IMR-90 (cell line): ENCODE results near the gene CCL20. TPM values are rescaled to one million over a fixed set of nuclear protein-coding genes. Genes with fewer than 3 reads are reported as not detected.
A peak's percentile ranks its signal among the peaks of the same experiment; 100 is the strongest.

ENCODE experiments used
- ATAC-seq: fragments of 200-7000 bp; cut with Tn5 transposase; 2 replicates; pipeline ENCODE4 v1.9.1; 2020; ENCODE audit warnings: low read depth, mild to moderate bottlenecking, moderate library complexity
- BruUV-seq: library from RNA; stranded (reverse); fragments of 400-500 nt; replicated peaks from 2 replicates; lab custom pipeline; 2021; lab: Mats Ljungman, UMichigan
- CTCF ChIA-PET: fragments of 300-600 bp; formaldehyde crosslinking; extraction: SDS; loops from one replicate; lab custom pipeline; 2021; ENCODE audit warnings: antibody characterized with exemption; lab: Yijun Ruan, JAX
- POLR2A ChIA-PET: fragments of 300-600 bp; sonication (Branson Sonifier 250); formaldehyde crosslinking; loops from one replicate; lab custom pipeline; 2022; ENCODE audit warnings: antibody characterized with exemption; ENCODE audit not compliant: unreplicated experiment; lab: Charles Lee
- DNase-seq: peaks from one replicate; pipeline ENCODE4 v3.0.0; 2013
- H2AFZ ChIP-seq: replicated peaks from 2 replicates; pipeline ENCODE3; 2013; ENCODE audit warnings: low read length, mild to moderate bottlenecking; ENCODE audit not compliant: poor library complexity
- H2AK5ac ChIP-seq: 2 replicates; pipeline ENCODE4 v1.6.1; 2013; ENCODE audit warnings: low read depth, low read length, inconsistent platforms
- H2AK9ac ChIP-seq: replicated peaks from 2 replicates; pipeline ENCODE3; 2013; ENCODE audit warnings: mild to moderate bottlenecking, low read depth, low read length, moderate library complexity; ENCODE audit not compliant: poor library complexity
- H2BK120ac ChIP-seq: 2 replicates; pipeline ENCODE4 v1.6.1; 2013; ENCODE audit warnings: low read depth, low read length, inconsistent platforms
- H2BK15ac ChIP-seq: 3 replicates; pipeline ENCODE4 v1.6.1; 2013; ENCODE audit warnings: low read depth, low read length, inconsistent platforms
- H2BK20ac ChIP-seq: 2 replicates; pipeline ENCODE4 v1.6.1; 2013; ENCODE audit warnings: low read depth, mild to moderate bottlenecking, inconsistent platforms, low read length, moderate library complexity
- H2BK5ac ChIP-seq: 2 replicates; pipeline ENCODE4 v1.6.1; 2013; ENCODE audit warnings: mild to moderate bottlenecking, low read depth, low read length, inconsistent platforms; ENCODE audit not compliant: poor library complexity, severe bottlenecking
- H3K14ac ChIP-seq: replicated peaks from 2 replicates; pipeline ENCODE4 v1.6.1; 2013; ENCODE audit warnings: low read depth, low read length, inconsistent platforms
- H3K18ac ChIP-seq: 2 replicates; pipeline ENCODE4 v1.6.1; 2013; ENCODE audit warnings: low read depth, low read length, control low read depth
- H3K23ac ChIP-seq: 2 replicates; pipeline ENCODE4 v1.6.1; 2013; ENCODE audit warnings: low read depth, low read length, inconsistent platforms
- H3K27ac ChIP-seq: 2 replicates; pipeline ENCODE4 v1.5.1; 2013; ENCODE audit warnings: mild to moderate bottlenecking, control low read depth, low read length; ENCODE audit not compliant: insufficient read depth
- H3K27me3 ChIP-seq: 2 replicates; pipeline ENCODE4 v1.6.1; 2013; ENCODE audit warnings: low read length; ENCODE audit not compliant: control insufficient read depth, insufficient read depth
- H3K36me3 ChIP-seq: 2 replicates; pipeline ENCODE4 v1.6.1; 2013; ENCODE audit warnings: low read length, mixed read lengths; ENCODE audit not compliant: control insufficient read depth, insufficient read depth
- H3K4ac ChIP-seq: 2 replicates; pipeline ENCODE4 v1.6.1; 2013; ENCODE audit warnings: low read depth, low read length, inconsistent platforms
- H3K4me1 ChIP-seq: 2 replicates; pipeline ENCODE4 v1.6.1; 2013; ENCODE audit warnings: low read length, mixed read lengths; ENCODE audit not compliant: control insufficient read depth, insufficient read depth
- H3K4me2 ChIP-seq: 2 replicates; pipeline ENCODE4 v1.6.1; 2013; ENCODE audit warnings: low read depth, mild to moderate bottlenecking, control low read depth, low read length, moderate library complexity
- H3K4me3 ChIP-seq: 2 replicates; pipeline ENCODE4 v1.5.1; 2013; ENCODE audit warnings: low read depth, mild to moderate bottlenecking, control low read depth, low read length, moderate library complexity; ENCODE audit not compliant: insufficient read depth
- H3K56ac ChIP-seq: 2 replicates; pipeline ENCODE4 v1.6.1; 2013; ENCODE audit warnings: low read length, inconsistent platforms; ENCODE audit not compliant: insufficient read depth; ENCODE audit errors: extremely low read depth
- H3K79me1 ChIP-seq, 2 experiments: 2 replicates each; pipeline ENCODE4 v1.6.1; 2013; ENCODE audit warnings: low read length in 2 of 2, inconsistent platforms in 1 of 2, low read depth in 1 of 2
- H3K9ac ChIP-seq: 2 replicates; pipeline ENCODE4 v1.6.1; 2013; ENCODE audit warnings: low read depth, low read length, control low read depth
- H3K9me1 ChIP-seq: 2 replicates; pipeline ENCODE4 v1.6.1; 2013; ENCODE audit warnings: low read length, inconsistent platforms; ENCODE audit not compliant: insufficient read depth
- H3K9me3 ChIP-seq: 2 replicates; pipeline ENCODE4 v1.6.1; 2013; ENCODE audit warnings: low read length; ENCODE audit not compliant: control insufficient read depth, insufficient read depth
- H4K20me1 ChIP-seq: 2 replicates; pipeline ENCODE4 v1.6.1; 2013; ENCODE audit warnings: low read length, inconsistent platforms; ENCODE audit not compliant: insufficient read depth
- H4K5ac ChIP-seq: 2 replicates; pipeline ENCODE4 v1.6.1; 2013; ENCODE audit warnings: mild to moderate bottlenecking, low read depth, low read length, control low read depth
- H4K8ac ChIP-seq, 2 experiments: 2 replicates each; pipeline ENCODE4 v1.6.1; 2013; ENCODE audit warnings: low read depth in 2 of 2, low read length in 2 of 2, control low read depth in 1 of 2, inconsistent platforms in 1 of 2
- H4K91ac ChIP-seq: 2 replicates; pipeline ENCODE4 v1.6.1; 2013; ENCODE audit warnings: low read depth, low read length, inconsistent platforms; ENCODE audit not compliant: insufficient read depth
- BHLHE40 ChIP-seq: fragments of 150-350 bp; IDR thresholded peaks from 2 replicates; pipeline ENCODE4 v1.6.1; 2016; ENCODE audit warnings: mild to moderate bottlenecking, low read depth, low read length
- CEBPB ChIP-seq: IDR thresholded peaks from 2 replicates; pipeline ENCODE4 v1.6.1; 2012; ENCODE audit warnings: low read depth, low read length, improper control_type of control experiment
- FOS ChIP-seq: fragments of 150-350 bp; IDR thresholded peaks from 2 replicates; pipeline ENCODE4 v1.6.1; 2016; ENCODE audit warnings: low read depth, low read length
- MAFK ChIP-seq: IDR thresholded peaks from 2 replicates; pipeline ENCODE4 v1.6.1; 2012; ENCODE audit warnings: low read depth, low read length, improper control_type of control experiment
- MAZ ChIP-seq: IDR thresholded peaks from 2 replicates; pipeline ENCODE4 v1.6.1; 2012; ENCODE audit warnings: low read depth, mild to moderate bottlenecking, low read length, improper control_type of control experiment, moderate library complexity, borderline replicate concordance
- MXI1 ChIP-seq: IDR thresholded peaks from 2 replicates; pipeline ENCODE4 v1.6.1; 2012; ENCODE audit warnings: low read depth, mild to moderate bottlenecking, low read length, moderate library complexity, borderline replicate concordance
- NFE2L2 ChIP-seq: fragments of 150-350 bp; IDR thresholded peaks from 2 replicates; pipeline ENCODE4 v1.6.1; 2016; ENCODE audit warnings: low read depth, mild to moderate bottlenecking, low read length
- POLR2A ChIP-seq: IDR thresholded peaks from 2 replicates; pipeline ENCODE4 v1.6.1; 2012; ENCODE audit warnings: mild to moderate bottlenecking, low read depth, low read length
- RAD21 ChIP-seq: IDR thresholded peaks from 2 replicates; pipeline ENCODE4 v1.6.1; 2012; ENCODE audit warnings: low read length, improper control_type of control experiment
- RCOR1 ChIP-seq: IDR thresholded peaks from 2 replicates; pipeline ENCODE4 v1.6.1; 2012; ENCODE audit warnings: mild to moderate bottlenecking, low read length, improper control_type of control experiment; ENCODE audit not compliant: insufficient replicate concordance
- RFX5 ChIP-seq: IDR thresholded peaks from 2 replicates; pipeline ENCODE4 v1.8.0; 2012; ENCODE audit warnings: low read depth, mild to moderate bottlenecking, low read length, moderate library complexity
- SMC3 ChIP-seq: fragments of 150-350 bp; IDR thresholded peaks from 2 replicates; pipeline ENCODE4 v1.6.1; 2016; ENCODE audit warnings: low read depth, mild to moderate bottlenecking, antibody characterized with exemption, low read length, moderate library complexity
- WGBS, 2 experiments: methylation state at CpG; one replicate each; pipeline versions ENCODE4 v1.1.5 to v1.1.7; 2013; ENCODE audit warnings: missing lambda C conversion rate in 2 of 2; ENCODE audit not compliant: insufficient read length in 1 of 2; ENCODE audit errors: extremely low coverage in 2 of 2; 5-methylcytosine and 5-hydroxymethylcytosine counted together
- dilution Hi-C: fragments of 300-500 bp; cut with HindIII; formaldehyde crosslinking; loops from one replicate; pipeline ENCODE4 v1.14.3; 2018; ENCODE audit warnings: low sequenced_read_pairs; ENCODE audit not compliant: unreplicated experiment
- in situ Hi-C: fragments of 300-500 bp; cut with MboI; formaldehyde crosslinking; loops from 3 replicates; pipeline ENCODE4 v1.14.3; 2019; ENCODE audit warnings: low sequenced_read_pairs, inconsistent platforms, mixed read lengths
- intact Hi-C: fragments of 100-400 bp; cut with micrococcal nuclease; formaldehyde crosslinking; loops from 2 replicates; pipeline ENCODE4 v1.10.0; 2022
- polyA plus RNA-seq, 3 experiments: library from polyadenylated mRNA; depleted of rRNA; stranded (reverse); fragments of >200 nt; gene quantifications; 2 replicates each; pipeline ENCODE4 v1.2.3, GENCODE V29; 2012; ENCODE audit warnings: low replicate concordance in 1 of 3
- total RNA-seq: library from RNA; depleted of rRNA; stranded (reverse); fragments of >200 nt; gene quantifications from 2 replicates; pipeline ENCODE4 v1.2.3, GENCODE V29; 2012
- TF ChIP-seq, protein P1 (sequence below): fragments of 150-350 bp; IDR thresholded peaks from 2 replicates; pipeline ENCODE4 v1.6.1; 2017; ENCODE audit warnings: mild to moderate bottlenecking, antibody characterized with exemption, low read length, low read depth
- TF ChIP-seq, protein P2 (sequence below): fragments of 150-350 bp; IDR thresholded peaks from 2 replicates; pipeline ENCODE4 v1.6.1; 2016; ENCODE audit warnings: low read depth, mild to moderate bottlenecking, low read length, moderate library complexity, borderline replicate concordance
- TF ChIP-seq, protein P3 (sequence below): conservative IDR thresholded peaks from 2 replicates; pipeline ENCODE4 v1.5.1; 2012; ENCODE audit warnings: mild to moderate bottlenecking, low read depth, low read length, improper control_type of control experiment

CCL20 gene
- total and polyA plus RNA-seq, 2 of the 4 experiments (the other 2 are of a cell fraction), result not detected

DNA sequence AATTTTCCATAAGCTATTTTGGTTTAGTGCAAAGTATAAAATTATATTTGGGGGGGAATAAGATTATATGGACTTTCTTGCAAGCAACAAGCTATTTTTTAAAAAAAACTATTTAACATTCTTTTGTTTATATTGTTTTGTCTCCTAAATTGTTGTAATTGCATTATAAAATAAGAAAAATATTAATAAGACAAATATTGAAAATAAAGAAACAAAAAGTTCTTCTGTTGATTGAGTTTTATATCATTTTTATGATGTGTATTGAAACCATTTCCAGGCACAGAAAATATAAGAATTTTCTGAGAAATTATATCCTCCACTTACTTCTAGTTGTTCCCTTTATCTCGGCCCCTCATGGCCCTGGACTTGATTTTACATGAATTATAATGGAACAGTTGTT is 3.7 kb downstream of the CCL20 start:
- POLR2A ChIA-PET, result interaction anchor here (0.6 kb wide), 1 partner anchor 45 kb away, joined by 4 read pairs; no protein-coding TSS in a partner anchor
- WGBS, 2 experiments, result no CpG with 5 or more reads among the region's 1 CpG

More for the DNA sequence above, 3.7 kb downstream of the CCL20 start:
- H2BK15ac ChIP-seq, result no peak overlapping the region
- no peak overlapping the region for H3K56ac ChIP-seq
- no peaks in the 10 kb centered on the region for H3K79me1 ChIP-seq
- 0 out of 2 replicates have a peak, but pooled peaks cover 4% of the 10 kb centered on the region for H4K20me1 ChIP-seq
- no peak overlapping the region for H4K91ac ChIP-seq
- H3K36me3 ChIP-seq, result no peaks in the 10 kb centered on the region
- in situ Hi-C loops (no loop called here), intact Hi-C loops (loop anchor here (5.0 kb wide), 1 partner anchor 45 kb away; no protein-coding TSS in a partner anchor), dilution Hi-C loops (no loop called here)
- H2BK20ac ChIP-seq, result no peak overlapping the region
- CTCF ChIA-PET, result no interaction called here
- H3K4me2 ChIP-seq, result no peak overlapping the region; the same call in 1 of the 2 replicates
- no peak overlapping the region for H3K9ac ChIP-seq
- peaks cover 3% of the 10 kb centered on the region; the same call in 1 of the 2 replicates for H3K4me1 ChIP-seq
- no peak overlapping the region for H3K27ac ChIP-seq
- no peaks in the 10 kb centered on the region for H3K27me3 ChIP-seq
- H3K9me1 ChIP-seq, result peaks cover 14% of the 10 kb centered on the region
- no peak overlapping the region for H2AFZ ChIP-seq
- H3K9me3 ChIP-seq, result no peaks in the 10 kb centered on the region
- H2AK5ac ChIP-seq, result no peak overlapping the region
- no peak overlapping the region for H4K5ac ChIP-seq
- no peak overlapping the region for H3K4me3 ChIP-seq
- H3K18ac ChIP-seq, result no peak overlapping the region
- ATAC-seq (no peak), DNase-seq (no peak)
- BruUV-seq, result no TSS peak
- no peak overlapping the region for H3K23ac ChIP-seq
- H2BK5ac ChIP-seq, result peak overlapping the region; percentile 90
- no peak overlapping the region for H3K4ac ChIP-seq
- H2AK9ac ChIP-seq, result no peak overlapping the region
- H4K8ac ChIP-seq, result no peak overlapping the region
- H3K14ac ChIP-seq, result no peak overlapping the region
- no peak for TF ChIP-seq MAFK
- no peak for TF ChIP-seq SMC3
- no peak for TF ChIP-seq MXI1
- TF ChIP-seq MAZ, result no peak
- TF ChIP-seq RCOR1, result no peak
- no peak for TF ChIP-seq FOS
- TF ChIP-seq, protein P1, sequence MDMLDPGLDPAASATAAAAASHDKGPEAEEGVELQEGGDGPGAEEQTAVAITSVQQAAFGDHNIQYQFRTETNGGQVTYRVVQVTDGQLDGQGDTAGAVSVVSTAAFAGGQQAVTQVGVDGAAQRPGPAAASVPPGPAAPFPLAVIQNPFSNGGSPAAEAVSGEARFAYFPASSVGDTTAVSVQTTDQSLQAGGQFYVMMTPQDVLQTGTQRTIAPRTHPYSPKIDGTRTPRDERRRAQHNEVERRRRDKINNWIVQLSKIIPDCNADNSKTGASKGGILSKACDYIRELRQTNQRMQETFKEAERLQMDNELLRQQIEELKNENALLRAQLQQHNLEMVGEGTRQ, result no peak
- no peak for TF ChIP-seq BHLHE40
- no peak for TF ChIP-seq RAD21
- TF ChIP-seq, protein P2, sequence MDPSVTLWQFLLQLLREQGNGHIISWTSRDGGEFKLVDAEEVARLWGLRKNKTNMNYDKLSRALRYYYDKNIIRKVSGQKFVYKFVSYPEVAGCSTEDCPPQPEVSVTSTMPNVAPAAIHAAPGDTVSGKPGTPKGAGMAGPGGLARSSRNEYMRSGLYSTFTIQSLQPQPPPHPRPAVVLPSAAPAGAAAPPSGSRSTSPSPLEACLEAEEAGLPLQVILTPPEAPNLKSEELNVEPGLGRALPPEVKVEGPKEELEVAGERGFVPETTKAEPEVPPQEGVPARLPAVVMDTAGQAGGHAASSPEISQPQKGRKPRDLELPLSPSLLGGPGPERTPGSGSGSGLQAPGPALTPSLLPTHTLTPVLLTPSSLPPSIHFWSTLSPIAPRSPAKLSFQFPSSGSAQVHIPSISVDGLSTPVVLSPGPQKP, result no peak
- no peak for TF ChIP-seq POLR2A
- no peak for TF ChIP-seq CEBPB
- TF ChIP-seq RFX5, result no peak
- TF ChIP-seq NFE2L2, result no peak
- TF ChIP-seq, protein P3, sequence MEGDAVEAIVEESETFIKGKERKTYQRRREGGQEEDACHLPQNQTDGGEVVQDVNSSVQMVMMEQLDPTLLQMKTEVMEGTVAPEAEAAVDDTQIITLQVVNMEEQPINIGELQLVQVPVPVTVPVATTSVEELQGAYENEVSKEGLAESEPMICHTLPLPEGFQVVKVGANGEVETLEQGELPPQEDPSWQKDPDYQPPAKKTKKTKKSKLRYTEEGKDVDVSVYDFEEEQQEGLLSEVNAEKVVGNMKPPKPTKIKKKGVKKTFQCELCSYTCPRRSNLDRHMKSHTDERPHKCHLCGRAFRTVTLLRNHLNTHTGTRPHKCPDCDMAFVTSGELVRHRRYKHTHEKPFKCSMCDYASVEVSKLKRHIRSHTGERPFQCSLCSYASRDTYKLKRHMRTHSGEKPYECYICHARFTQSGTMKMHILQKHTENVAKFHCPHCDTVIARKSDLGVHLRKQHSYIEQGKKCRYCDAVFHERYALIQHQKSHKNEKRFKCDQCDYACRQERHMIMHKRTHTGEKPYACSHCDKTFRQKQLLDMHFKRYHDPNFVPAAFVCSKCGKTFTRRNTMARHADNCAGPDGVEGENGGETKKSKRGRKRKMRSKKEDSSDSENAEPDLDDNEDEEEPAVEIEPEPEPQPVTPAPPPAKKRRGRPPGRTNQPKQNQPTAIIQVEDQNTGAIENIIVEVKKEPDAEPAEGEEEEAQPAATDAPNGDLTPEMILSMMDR, result no peak
- H2BK120ac ChIP-seq, result peak overlapping the region; percentile 78; the same call in 1 of the 2 replicates
